HepG2 (cell line): ENCODE results near the gene CHRNA3.

Experiments
- HNRNPLL ChIP-seq: fragments of 200-400 bp; formaldehyde crosslinking; IDR thresholded peaks from 2 replicates; pipeline ENCODE4 v1.6.1; 2017; ENCODE audit warnings: mild to moderate bottlenecking, low read depth, low read length; ENCODE audit not compliant: poor library complexity, severe bottlenecking
- RXRA ChIP-seq: sonication (generic); formaldehyde crosslinking; IDR thresholded peaks from 2 replicates; pipeline ENCODE4 v1.5.1; 2020; ENCODE audit warnings: missing genetic modification reagents
- ZNF232 ChIP-seq: sonication (generic); formaldehyde crosslinking; IDR thresholded peaks from 2 replicates; pipeline ENCODE4 v1.4.0; 2020; ENCODE audit warnings: missing genetic modification reagents, borderline replicate concordance
- TF ChIP-seq, protein P1 (sequence below): sonication (generic); formaldehyde crosslinking; IDR thresholded peaks from 2 replicates; pipeline ENCODE4 v1.5.0; 2020; ENCODE audit warnings: mild to moderate bottlenecking, missing genetic modification reagents, moderate library complexity

DNA sequence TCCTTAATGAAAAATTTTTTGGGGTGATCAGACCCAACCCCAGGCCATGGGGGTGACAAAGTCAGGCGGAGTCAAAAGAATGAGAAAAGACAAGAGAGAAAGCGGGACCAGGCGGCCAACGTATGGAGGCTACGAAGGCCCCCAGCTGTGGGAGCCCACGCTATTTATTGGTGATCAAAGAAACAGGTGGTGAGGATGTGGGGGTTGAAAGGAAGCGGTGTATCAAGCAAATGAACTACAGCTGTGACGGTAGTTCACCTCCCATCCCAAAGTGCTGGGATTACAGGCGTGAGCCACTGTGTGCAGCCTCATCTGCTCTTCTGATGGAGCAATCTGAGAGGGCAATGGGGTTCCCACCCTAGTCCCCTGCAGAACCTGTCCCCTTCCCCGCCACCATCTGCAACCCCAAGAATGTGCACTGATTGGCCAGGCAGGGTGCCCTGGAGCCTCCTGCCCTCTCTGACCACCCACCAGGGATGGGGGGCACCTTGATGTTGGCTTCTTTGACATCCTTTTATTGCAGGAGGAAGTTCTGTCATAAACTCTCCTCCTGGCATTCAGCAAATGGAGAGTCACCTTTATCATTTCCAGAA lies 1.1 kb upstream of the CHRNA3 start:
- no peak for TF ChIP-seq RXRA
- TF ChIP-seq, protein P1, sequence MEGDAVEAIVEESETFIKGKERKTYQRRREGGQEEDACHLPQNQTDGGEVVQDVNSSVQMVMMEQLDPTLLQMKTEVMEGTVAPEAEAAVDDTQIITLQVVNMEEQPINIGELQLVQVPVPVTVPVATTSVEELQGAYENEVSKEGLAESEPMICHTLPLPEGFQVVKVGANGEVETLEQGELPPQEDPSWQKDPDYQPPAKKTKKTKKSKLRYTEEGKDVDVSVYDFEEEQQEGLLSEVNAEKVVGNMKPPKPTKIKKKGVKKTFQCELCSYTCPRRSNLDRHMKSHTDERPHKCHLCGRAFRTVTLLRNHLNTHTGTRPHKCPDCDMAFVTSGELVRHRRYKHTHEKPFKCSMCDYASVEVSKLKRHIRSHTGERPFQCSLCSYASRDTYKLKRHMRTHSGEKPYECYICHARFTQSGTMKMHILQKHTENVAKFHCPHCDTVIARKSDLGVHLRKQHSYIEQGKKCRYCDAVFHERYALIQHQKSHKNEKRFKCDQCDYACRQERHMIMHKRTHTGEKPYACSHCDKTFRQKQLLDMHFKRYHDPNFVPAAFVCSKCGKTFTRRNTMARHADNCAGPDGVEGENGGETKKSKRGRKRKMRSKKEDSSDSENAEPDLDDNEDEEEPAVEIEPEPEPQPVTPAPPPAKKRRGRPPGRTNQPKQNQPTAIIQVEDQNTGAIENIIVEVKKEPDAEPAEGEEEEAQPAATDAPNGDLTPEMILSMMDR (CRISPR knock-in tag) = no peak
- TF ChIP-seq HNRNPLL = no peak
- TF ChIP-seq ZNF232 (CRISPR knock-in tag) = no peak
